Measurements from ENCODE around the gene BEND4.

Gene BEND4

GRCh38 chr4:42104521-42104920, 47.9 kb downstream of the BEND4 start:
- no peak for DNase-seq (ENCODE audit: low spot score)

- no peak for DNase-seq (ENCODE audit: low spot score)
These were observed 50.9 kb downstream of the BEND4 start for GRCh38 chr4:42101446-42101975.

GRCh38 chr4:42088386-42088785, 64.1 kb downstream of the BEND4 start:
- DNase-seq (ENCODE audit: low spot score), result no peak

GRCh38 chr4:42083816-42084215, 68.6 kb downstream of the BEND4 start:
- DNase-seq (ENCODE audit: low spot score), result no peak

- no peak for DNase-seq (ENCODE audit: low spot score)
These were observed 72.1 kb downstream of the BEND4 start for GRCh38 chr4:42080306-42080705.

GRCh38 chr4:42078184-42078801, 74.2 kb downstream of the BEND4 start:
- no peak for DNase-seq (ENCODE audit: low spot score)

GRCh38 chr4:42074294-42074693, 78.2 kb downstream of the BEND4 start:
- no peak for DNase-seq (ENCODE audit: low spot score)

GRCh38 chr4:42070463-42070862, 82.0 kb downstream of the BEND4 start:
- no peak for DNase-seq (ENCODE audit: low spot score)

- no peak for DNase-seq (ENCODE audit: low spot score)
These were observed 85.2 kb downstream of the BEND4 start for GRCh38 chr4:42067264-42067663.

GRCh38 chr4:42066402-42066801, 86.1 kb downstream of the BEND4 start:
- no peak for DNase-seq (ENCODE audit: low spot score)

Measured in HuH-7 (cell line).